GM18861 (cell line): Measurements from ENCODE around the gene TBX21.

Experiments
- ATAC-seq: cut with Tn5 transposase; IDR thresholded peaks from one replicate; pipeline ENCODE4 v1.9.1; 2021; ENCODE audit not compliant: unreplicated experiment

Gene TBX21

DNA sequence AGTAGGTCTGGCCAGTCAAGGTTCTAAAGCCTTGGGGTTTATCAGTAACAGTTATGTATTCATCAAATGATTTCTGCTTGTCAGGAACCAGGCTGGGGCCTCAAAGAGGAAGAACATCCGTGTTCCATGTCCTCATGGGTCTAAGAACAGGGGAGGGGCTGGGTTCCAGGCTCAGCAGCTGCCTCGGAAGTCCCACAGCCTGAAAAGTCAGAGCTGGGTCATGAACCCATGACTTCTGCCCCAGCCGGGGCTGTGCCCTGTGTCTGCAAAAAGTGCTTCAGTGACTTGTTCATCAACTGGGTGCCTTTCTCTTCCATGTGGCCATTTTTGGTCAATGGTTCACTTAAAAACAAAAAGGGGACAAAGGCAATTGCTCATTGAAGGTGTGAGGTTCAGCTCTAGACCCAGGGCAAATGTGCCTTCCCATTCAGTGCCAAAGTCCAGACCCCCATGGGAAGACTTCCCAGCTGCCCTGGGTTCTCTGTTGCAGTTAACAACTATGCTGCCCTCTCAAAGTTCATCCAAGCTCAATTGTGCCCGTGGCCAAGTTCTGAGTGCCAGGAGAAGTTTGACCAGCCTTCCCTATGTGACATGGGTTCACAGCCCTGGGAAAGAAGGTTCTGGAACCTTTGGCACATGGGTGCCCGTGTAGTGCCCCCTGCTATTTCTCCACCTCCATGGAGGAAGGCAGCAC is 20.6 kb upstream of the TBX21 start:
- no peak for ATAC-seq

- ATAC-seq: no peak
Observed at GRCh38 chr17:47713980-47714700, 18.9 kb upstream of the TBX21 start.

DNA sequence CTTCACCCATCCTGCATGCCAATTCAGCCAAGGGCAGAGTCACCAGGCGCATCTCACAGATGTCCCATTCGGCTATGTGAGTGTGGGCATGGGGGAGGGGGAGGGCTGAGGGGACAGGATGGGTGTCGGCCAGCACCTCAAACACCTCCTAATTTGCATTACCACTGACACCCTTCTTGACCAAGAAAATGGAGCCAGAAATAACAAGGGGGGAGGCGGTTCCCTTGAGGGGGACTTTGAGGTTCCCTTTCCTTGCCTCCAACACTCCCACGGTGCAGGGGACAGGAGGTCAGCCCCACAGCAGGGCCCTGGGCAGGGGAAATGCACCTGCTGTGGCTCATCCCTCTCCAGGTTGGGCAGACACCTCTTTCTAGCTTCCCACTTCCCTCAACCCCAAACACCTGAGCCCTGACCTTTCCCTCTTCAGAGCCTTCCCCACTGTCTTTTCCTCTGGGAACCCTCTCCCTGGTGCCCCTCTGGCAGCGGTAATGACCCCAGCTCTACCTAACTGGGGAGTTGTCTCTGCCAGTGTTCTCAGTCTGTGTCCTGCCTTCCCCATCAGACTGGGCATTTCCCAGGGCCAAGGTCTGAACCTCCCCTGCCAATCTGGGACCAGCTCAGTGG is 18.2 kb upstream of the TBX21 start:
- ATAC-seq: no peak

GRCh38 chr17:47715669-47716325 is 17.2 kb upstream of the TBX21 start:
- no peak for ATAC-seq

DNA sequence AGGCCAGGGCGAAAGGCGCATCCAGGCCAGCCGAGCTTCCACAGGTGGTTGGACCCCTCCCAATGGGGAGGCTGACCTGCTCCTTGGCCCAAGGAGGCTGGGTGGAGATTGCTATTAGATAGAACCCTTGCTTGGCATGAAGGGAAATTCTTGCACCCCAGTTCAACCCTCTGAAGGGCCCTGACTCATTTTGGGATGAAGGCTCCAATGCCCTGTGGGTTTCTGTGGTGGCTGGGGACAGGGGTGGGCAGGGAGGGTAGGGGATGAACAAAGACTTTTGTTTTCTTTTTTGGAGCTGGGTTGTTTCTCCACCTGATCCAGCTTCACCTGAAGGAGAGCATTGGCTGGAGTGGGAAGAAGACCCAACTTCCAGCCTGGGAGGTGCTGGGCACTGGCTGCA is 16.7 kb upstream of the TBX21 start:
- ATAC-seq: no peak

- no peak for ATAC-seq
Observed at GRCh38 chr17:47717261-47717697, 15.8 kb upstream of the TBX21 start.

DNA sequence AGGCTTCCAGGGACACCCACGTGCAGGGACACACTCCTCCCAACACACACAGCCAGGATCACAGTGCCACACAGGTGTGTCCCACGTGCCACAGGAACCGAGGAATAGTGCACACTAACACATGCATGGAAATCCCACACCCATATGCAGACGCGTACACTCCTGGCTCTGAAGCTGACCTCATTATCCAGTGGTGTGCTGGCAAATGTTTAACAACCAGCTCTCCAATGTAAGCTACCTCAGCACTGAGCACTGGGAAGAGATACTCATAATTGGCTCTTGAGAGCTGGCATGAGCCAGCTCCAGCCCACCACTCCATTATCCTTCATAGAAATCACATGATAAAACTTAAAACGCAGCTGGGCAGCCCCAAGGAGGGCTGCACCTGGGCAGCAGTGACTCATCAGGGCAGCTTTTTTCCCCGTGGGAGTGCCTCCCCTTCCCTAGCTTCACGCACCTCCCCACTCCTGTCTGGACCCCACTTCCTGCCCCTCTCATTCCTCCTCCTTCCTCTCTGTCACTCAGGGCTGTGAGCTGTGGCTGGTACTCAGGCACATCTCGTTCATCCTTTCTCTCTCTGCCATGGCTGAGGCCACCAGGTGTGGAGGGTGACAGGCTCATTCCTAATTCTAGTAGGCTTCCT is 14.9 kb upstream of the TBX21 start:
- no peak for ATAC-seq

DNA sequence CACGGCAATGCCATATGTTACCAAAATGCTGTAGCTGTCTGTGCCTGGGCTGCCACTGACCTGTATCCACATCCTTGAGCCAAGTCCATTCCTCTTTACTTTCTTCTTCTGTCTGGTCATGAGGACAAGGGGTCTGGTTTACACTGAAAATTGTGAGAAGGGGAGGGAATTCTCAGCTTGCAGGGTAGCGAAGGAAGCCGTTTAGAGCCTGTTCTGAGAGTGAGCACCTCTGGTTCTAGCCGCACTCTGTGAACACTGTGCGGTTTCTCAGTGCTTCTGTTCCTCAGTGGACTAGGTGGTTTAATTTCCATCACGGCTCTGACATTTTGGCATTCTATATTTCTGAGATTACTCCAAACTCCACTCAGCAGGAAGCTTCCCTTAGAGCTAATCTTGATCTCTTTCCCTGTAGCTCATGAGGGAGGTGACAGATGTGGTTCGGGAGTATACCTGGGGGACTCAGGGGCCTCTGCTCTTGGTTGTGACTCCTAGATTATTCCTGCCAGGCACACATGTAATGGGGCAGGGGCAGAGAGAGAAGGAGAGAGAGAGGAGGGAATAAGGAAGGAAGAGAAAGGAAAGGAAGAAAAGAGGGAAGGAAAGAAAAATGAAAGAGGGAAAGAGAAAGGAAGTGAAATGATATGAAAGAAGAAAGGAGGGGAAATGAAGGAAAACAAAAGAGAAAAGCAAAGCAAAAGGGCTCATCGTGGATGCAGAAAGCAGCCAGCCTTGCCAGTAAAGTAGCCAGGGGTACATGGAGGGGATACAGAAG is 14.2 kb upstream of the TBX21 start:
- ATAC-seq: no peak

GRCh38 chr17:47719411-47720152 is 13.5 kb upstream of the TBX21 start:
- ATAC-seq: no peak

DNA sequence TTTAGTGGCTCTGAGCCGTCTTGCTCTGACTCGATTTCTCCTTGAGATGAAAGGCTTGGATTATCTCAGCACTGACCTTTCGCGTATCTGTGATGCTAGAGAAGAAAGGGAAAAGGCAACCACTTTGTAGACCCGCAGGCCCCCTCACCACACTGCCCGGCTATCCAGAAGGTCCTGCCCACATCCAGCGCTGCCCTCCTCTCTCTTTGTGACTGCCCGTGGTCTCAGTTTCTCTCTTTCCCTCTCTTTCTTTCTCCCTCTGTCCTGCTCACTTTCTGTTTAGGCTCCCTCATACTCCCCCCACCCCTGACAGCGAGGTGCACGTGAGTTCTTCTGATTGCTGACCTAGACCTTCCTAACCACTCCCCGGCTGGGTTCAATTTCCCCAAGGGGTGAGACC is 12.8 kb upstream of the TBX21 start:
- ATAC-seq: no peak

DNA sequence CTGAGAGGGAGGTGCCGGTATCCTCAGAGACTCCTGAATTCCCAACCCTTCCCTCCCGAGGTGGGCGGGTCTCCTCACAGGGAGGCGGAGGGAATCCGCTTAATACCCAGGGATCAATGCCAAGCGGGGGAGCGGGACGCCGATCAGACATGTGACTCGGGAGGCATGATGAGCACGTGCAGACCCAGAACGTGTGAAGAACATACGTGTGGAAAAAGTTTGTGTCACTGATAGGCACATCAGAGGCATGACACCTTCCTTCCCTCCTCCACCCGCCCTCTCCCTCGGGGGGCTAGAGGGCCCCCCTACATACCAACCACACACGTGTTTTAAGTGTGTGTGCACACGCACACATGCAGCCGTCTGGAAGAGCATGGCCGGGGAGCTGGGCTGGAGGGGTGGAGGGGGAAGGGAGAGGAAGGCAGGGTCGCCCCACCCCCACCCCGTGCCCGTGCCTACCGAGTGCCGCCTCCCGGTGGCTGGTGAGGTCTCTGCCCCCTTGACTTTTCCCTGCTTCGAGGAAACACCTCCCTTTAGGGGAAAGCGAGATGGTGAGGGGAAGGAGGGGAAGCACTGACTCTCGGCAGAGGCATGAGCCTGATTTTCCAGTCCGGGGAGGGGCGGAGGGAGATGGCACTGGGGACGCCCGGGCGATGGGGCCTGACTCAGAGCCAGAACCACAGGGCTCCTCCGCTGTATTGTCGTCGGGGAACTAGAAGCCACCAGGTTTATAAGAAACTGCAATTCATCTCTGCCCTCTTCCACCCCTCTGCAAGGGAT is 12.1 kb upstream of the TBX21 start:
- no peak for ATAC-seq

DNA sequence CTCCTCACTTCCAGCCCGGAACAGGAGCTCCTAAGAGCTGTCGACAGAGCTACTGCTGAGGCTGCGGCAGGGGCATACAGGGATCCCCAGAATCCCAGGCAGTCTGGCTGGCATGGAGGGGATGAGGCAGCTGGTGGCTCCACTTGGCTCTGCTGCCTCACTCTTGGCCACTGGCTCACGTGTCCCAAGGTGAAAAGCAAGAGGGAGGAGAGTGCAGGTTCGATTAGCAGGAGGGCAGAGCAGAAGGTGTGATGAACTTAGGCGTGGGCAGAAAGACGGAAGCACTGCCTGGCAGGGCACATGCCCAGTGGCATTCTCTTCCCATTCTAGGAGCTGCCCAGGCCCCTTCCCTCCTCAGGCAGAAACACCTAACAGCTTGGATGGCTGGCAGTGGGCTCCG is 11.3 kb upstream of the TBX21 start:
- no peak for ATAC-seq

- ATAC-seq: no peak
Observed at GRCh38 chr17:47724705-47725104, 8.3 kb upstream of the TBX21 start.

DNA sequence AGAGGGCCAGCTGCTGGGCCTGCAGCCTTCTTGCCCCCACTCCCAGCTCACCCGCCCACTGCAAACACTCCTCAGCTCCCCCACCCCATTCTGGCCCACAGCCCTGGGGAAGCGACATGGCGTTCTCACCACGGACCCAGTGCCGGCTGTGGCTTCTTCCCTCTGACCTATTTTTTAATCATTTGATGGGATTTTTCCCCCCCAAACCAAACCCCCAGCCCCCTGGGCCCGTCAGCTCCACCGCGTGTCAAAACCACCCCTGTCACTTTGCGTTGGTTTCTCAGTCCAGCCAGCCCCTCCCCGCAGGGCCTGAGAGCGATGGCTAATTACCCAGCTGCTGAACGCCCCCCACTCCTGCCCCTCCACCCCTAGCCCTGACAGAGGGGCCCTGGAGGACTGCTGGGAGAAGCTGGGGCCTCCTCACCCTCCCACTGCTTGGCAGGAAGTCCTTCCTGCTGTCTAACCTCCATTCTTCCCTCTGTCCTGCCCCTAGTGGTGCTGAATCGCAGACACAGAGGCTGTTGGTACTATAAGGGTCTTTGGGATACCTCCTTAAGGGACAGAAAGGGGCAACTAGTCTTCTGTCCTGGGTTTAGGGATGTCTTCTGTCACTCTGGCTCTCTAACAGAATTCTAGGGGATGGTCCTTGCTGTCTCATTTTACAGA is 7.5 kb upstream of the TBX21 start:
- ATAC-seq: no peak

DNA sequence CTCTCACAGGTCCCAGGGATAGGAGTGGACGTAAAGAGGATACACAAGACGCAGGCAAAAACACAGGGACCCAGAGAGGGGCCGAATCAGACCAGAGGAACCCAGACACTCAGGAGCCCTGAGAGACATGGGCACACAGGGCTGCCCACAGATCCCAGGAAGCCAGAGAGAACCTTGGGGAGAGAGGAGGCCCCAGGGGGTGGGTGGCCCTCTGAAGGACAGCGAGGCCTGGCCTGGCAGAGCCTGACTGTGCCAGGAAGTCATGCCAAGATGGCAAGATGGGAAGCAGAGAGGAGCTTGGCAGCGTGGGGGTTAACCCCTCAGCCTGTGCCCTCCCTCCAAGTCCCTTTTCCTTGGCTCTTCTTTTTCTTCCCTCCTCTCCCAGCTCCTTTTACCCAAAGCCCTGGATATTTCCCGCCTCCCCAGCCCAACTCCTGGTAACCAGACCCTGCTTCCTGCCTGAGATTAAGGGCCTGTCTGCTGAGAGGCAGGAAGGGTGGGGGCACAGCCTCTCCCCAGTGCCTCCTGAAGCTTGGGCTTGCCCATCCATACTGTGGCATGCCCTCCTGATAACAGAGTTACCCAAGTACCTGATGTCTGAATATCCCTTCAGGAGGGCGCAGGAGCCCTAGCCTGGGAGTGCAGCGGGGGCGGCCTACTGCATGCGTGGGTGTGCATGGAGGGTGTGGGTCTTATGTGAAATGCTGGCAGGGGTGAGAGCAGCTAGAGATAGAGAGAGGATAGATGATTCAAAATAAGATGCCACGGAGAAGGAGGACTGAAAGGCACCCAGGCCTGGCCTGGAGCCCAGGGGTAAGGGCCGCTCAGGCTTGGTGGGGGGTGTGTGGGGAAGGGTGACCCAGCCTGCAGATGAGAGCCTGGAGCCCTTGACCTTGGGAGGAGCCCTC is 6.0 kb upstream of the TBX21 start:
- ATAC-seq: no peak

- ATAC-seq: no peak
Observed at GRCh38 chr17:47727704-47728036, 5.4 kb upstream of the TBX21 start.

DNA sequence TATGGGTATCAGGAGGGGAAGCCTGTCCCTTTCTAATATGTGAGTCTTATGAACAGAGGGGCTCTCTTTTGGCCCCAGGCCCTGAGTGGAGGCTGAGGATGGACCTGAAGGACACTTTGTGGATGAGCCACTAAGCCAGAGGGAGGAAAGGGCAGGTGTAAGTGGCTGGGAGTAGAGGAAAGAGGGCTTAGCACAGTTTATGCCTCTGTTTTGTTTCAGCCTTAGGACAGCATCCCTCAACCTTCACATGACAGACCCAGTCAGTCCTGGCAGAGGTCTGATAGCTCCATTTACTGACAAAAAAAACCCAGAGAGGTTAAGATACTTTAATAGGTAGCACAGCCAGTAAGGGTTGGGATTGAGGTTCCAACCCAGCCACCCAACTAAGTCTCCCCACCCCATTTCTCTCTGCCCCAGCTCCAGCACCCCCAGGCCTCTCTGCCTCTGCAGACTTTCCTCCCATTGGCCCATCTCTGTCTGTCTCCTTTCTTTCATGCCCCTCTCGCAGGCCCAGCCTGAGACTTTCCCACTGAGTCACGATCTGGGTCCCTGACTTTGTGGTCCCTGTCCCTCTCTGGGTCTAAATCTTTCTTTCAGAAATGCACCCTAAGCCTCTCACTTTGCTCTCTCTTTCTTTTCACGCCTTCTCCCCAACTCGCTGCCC is 4.7 kb upstream of the TBX21 start:
- ATAC-seq: no peak
